Uterus (tissue), 4 donors: Measurements from ENCODE around the gene UROC1. TPM values are rescaled to one million over a fixed set of nuclear protein-coding genes. Genes with fewer than 3 reads are reported as not detected.

Experiments used
- DNase-seq, 2 donors: peaks; one replicate each; pipeline ENCODE4 v3.0.0-alpha.2; 2019 to 2020
- H3K27ac ChIP-seq, 2 donors: fragments of 200-600 bp; sonication (generic); 1 replicate in 1 of 2; 2 replicates in 1 of 2; pipeline ENCODE4 v1.5.1; 2016 to 2018
- H3K27me3 ChIP-seq, 2 donors: fragments of 200-600 bp; sonication (generic); one replicate each; pipeline ENCODE4 v1.5.1; 2018 to 2019; ENCODE audit warnings: control low read depth in 1 of 2
- H3K36me3 ChIP-seq, 2 donors: fragments of 200-600 bp; sonication (generic); one replicate each; pipeline ENCODE4 v1.5.1; 2019; ENCODE audit warnings: control low read depth in 1 of 2
- H3K4me1 ChIP-seq, 2 donors: fragments of 200-600 bp; sonication (generic); one replicate each; pipeline ENCODE4 v1.5.1; 2018 to 2019; ENCODE audit warnings: control low read depth in 1 of 2
- H3K4me3 ChIP-seq, 2 donors: fragments of 200-600 bp; sonication (generic); 1 replicate in 1 of 2; 2 replicates in 1 of 2; pipeline ENCODE4 v1.5.1; 2018 to 2019; ENCODE audit warnings: mild to moderate bottlenecking in 1 of 2
- H3K9me3 ChIP-seq, 2 donors: fragments of 200-600 bp; sonication (generic); one replicate each; pipeline ENCODE4 v1.5.1; 2019; ENCODE audit warnings: control low read depth in 1 of 2
- CTCF ChIP-seq, 4 experiments: fragments of 200-600 bp in 2 of 4; fragments of 450-650 bp in 2 of 4; sonication (generic) in 2 of 4; IDR thresholded peaks; one replicate each; pipeline ENCODE4 v1.5.1; 2016 to 2019; ENCODE audit warnings: antibody characterized with exemption in 4 of 4, mild to moderate bottlenecking in 2 of 4, moderate library complexity in 1 of 4
- POLR2A ChIP-seq, 2 donors: fragments of 450-650 bp; IDR thresholded peaks; one replicate each; pipeline ENCODE4 v1.6.1; 2016; ENCODE audit warnings: antibody characterized with exemption in 2 of 2, mild to moderate bottlenecking in 1 of 2, moderate library complexity in 1 of 2
- intact Hi-C: fragments of 100-400 bp; cut with DNase I; formaldehyde crosslinking; loops from one replicate; pipeline ENCODE4 v1.15.1; 2023; ENCODE audit warnings: low total_unique reads
- total RNA-seq, 4 donors: library from RNA; depleted of rRNA in 3 of 4; stranded (reverse); fragments of >200 nt in 3 of 4; gene quantifications; one replicate each; pipeline versions ENCODE4 v1.1.0 to v1.2.4, GENCODE V29; 2014 to 2023
- donor health status: DM: yes; HTN: yes; CAD: no.

Gene UROC1
- total RNA-seq, 4 donors from 2014 or later: 0.07 TPM; not detected in 3

- TF ChIP-seq CTCF (IDR thresholded peaks at IDR 0.05): no peak
- no peak for TF ChIP-seq POLR2A (IDR thresholded peaks at IDR 0.05)
- Histone ChIP-seq H3K4me3 (no peak overlapping the region), H3K4me1 (no peaks in the 10 kb centered on the region), H3K9me3 (no peaks in the 10 kb centered on the region), H3K27me3 (no peaks in the 10 kb centered on the region), H3K36me3 (no peaks in the 10 kb centered on the region), H3K27ac (no peak overlapping the region)
- no peak for DNase-seq
- intact Hi-C loops: no loop called here
Observed at GRCh38 chr3:126500016-126500415, 17.6 kb downstream of the UROC1 start.

- intact Hi-C loops: no loop called here
- Histone ChIP-seq H3K4me1 (no peaks in the 10 kb centered on the region), H3K27ac (no peak overlapping the region), H3K4me3 (no peak overlapping the region), H3K36me3 (no peaks in the 10 kb centered on the region), H3K27me3 (no peaks in the 10 kb centered on the region), H3K9me3 (no peaks in the 10 kb centered on the region)
- TF ChIP-seq POLR2A (IDR thresholded peaks at IDR 0.05) (no peak), CTCF (IDR thresholded peaks at IDR 0.05) (no peak)
- no peak for DNase-seq
Observed at GRCh38 chr3:126499401-126499800, 18.2 kb downstream of the UROC1 start.

- no peak for DNase-seq
Observed at GRCh38 chr3:126498929-126499328, 18.6 kb downstream of the UROC1 start.

GRCh38 chr3:126498461-126498860 lies 19.1 kb downstream of the UROC1 start:
- no peak for DNase-seq
- Histone ChIP-seq H3K9me3 (no peaks in the 10 kb centered on the region), H3K27ac (no peak overlapping the region), H3K4me1 (no peaks in the 10 kb centered on the region), H3K36me3 (no peaks in the 10 kb centered on the region), H3K27me3 (no peaks in the 10 kb centered on the region), H3K4me3 (no peak overlapping the region)
- TF ChIP-seq POLR2A (IDR thresholded peaks at IDR 0.05) (no peak), CTCF (IDR thresholded peaks at IDR 0.05) (no peak)
- intact Hi-C loops: no loop called here

More at GRCh38 chr3:126498929-126499328, 18.6 kb downstream of the UROC1 start:
- Histone ChIP-seq H3K27me3 (no peaks in the 10 kb centered on the region), H3K4me1 (no peaks in the 10 kb centered on the region), H3K9me3 (no peaks in the 10 kb centered on the region), H3K4me3 (no peak overlapping the region), H3K27ac (no peak overlapping the region), H3K36me3 (no peaks in the 10 kb centered on the region)
- intact Hi-C loops: no loop called here
- TF ChIP-seq POLR2A (IDR thresholded peaks at IDR 0.05) (no peak), CTCF (IDR thresholded peaks at IDR 0.05) (no peak)

GRCh38 chr3:126497956-126498355 lies 19.6 kb downstream of the UROC1 start:
- H3K27me3 ChIP-seq: no peaks in the 10 kb centered on the region
- H3K4me3 ChIP-seq: no peak overlapping the region
- no peaks in the 10 kb centered on the region for H3K4me1 ChIP-seq
- no peak for DNase-seq
- TF ChIP-seq POLR2A (IDR thresholded peaks at IDR 0.05) (no peak), CTCF (IDR thresholded peaks at IDR 0.05) (no peak)
- no peaks in the 10 kb centered on the region for H3K9me3 ChIP-seq
- H3K36me3 ChIP-seq: no peaks in the 10 kb centered on the region
- intact Hi-C loops: no loop called here
- no peak overlapping the region for H3K27ac ChIP-seq
